HK-2 (cell line): ENCODE measurements around the gene SOX5.
"Not testable (repeated sequence)": the region's sequence is repeated elsewhere in the genome, so short reads cannot be mapped to it uniquely, and the experiment has no call there.

Experiments
- DNase-seq: peaks from one replicate; pipeline ENCODE4 v3.0.0-alpha.2; 2018; ENCODE audit not compliant: unreplicated experiment

Gene SOX5

DNA sequence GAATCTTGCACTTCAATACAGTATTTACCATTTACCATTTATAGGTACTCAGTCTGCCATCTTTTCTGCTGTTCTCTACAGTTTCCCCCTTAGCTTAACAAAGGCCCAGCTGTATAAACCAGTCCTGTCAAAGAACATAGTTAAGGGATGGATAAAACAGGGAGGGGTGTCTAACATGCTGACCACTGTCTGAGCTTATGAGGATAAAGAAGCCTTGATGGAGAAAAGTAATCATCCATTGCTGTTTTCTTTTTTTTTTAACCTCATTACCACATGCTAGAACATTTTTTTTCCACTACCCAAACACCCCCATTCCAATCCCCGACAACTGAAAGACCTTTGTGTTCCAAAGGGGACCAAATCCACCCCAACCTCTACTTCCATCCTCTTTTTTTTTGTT is 39.9 kb downstream of the SOX5 start:
- DNase-seq: no peak

GRCh38 chr12:23906329-23906728 is 43.1 kb downstream of the SOX5 start:
- DNase-seq: no peak

GRCh38 chr12:23899434-23899833 is 50.0 kb downstream of the SOX5 start:
- DNase-seq: no peak

DNA sequence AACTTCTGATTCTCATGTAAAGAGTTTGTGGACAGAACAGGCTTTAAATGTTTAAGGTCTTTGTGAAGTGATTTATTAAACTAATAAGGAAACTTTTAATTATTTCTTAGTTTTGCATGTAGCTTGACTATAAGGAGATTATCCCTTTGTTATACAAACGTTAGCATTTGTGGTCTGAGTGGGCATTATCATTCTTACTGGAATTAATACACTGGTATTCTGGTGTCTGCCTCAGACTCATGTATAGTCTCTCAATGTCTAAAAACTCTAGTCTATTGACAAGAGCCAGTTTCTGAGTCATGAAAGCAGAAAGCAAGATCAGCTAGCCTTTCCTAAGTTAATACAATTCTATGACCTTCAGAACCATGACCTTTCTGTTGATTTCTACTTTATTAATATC is 51.3 kb downstream of the SOX5 start:
- no peak for DNase-seq

GRCh38 chr12:23895792-23896218 is 53.7 kb downstream of the SOX5 start:
- DNase-seq: no peak

DNA sequence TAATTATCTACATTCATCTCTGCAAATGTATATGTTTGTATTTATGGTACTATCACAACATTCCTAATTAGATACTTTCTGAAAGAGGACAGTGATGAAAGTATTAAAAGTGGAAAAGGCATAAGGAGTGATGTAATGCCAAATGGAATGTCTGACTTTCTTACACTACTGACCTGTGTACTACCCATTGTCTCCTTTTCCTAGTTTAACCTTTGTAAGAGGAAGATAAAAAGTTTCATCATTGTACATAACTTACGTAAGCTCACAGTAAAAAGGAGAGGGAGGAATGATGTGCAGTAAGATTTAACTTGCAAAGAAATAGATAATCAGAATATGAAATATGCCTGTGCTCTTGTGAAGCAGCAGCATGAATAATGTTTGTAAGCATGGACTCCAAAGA is 55.9 kb downstream of the SOX5 start:
- DNase-seq: no peak

- no peak for DNase-seq
Measured at GRCh38 chr12:23891115-23891514, 58.4 kb downstream of the SOX5 start.

GRCh38 chr12:23889069-23889440 is 60.4 kb downstream of the SOX5 start:
- no peak for DNase-seq

GRCh38 chr12:23888396-23889068 is 60.9 kb downstream of the SOX5 start:
- DNase-seq: no peak

DNA sequence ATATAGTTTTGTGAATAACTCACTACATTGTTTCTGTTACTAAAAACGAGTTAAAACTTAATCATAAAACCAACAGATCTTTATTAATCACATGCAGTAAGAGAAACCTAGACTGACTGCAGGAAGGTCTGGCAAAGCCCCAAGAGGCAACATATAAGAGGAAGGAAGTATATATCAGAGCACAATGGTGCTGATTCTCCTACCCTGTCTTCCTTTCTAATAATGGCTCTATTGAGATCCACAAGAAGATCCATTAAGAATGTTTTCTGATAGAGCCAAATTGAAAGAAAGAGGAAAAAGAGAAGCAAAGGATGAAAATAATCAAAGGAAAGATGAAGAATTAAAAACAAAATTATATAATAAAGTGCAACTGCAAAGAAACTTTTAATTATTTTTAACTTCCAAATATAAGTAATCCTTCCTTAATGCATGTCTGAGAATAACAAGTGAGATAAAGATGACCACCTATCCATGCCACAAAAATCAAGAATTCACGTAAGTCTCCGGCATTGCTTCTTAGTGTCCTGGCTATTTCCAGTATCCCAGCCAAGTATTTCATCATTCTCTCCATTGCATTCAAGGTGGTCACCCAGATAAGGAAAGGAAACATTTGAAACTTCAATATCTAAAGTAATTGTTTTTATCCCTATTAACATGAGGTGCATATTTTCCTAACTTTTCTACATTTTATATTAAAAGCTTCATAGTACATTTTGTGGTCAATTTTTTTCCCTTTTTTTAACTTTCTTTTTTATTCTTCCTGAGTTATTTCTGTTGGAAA is 62.2 kb downstream of the SOX5 start:
- no peak for DNase-seq

DNA sequence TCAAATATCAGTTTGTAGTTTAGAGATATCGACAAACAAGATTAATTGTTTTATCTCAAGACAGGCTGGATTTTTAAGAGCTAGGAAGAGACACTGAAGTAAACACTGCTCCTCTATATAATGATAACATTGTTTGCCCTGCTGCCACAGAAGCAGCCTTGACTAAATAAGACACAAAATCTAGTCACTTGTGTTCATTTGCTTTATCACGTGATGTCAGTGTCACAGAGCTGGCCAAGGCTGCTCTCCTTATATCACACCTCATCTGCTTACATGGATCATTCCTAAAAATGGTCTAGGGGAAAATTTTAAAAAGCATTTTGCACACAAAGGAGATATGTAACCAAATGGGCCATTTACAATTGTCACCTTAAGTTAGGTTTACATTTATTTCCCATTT is 64.1 kb downstream of the SOX5 start:
- DNase-seq: no peak

GRCh38 chr12:23884909-23885308 is 64.6 kb downstream of the SOX5 start:
- DNase-seq: no peak

DNA sequence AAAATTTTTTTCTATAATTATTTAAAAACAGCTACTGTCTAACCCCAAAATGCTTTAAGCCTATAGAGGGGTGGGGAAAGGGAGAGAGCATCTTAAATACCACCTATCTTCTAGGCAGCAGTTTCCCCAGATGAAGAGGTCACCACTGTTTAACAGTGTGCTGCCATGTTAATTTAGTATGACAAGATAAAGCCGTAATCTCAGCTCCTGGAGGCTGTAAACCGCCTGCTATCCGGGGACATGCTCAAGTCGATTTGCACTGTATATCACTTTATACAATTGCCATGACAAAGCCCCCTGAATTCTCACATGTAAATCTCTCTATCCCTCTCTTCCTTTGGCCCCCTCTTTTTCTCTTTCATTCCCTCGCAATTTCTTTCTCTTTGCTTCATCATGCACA is 68.5 kb downstream of the SOX5 start:
- no peak for DNase-seq

DNA sequence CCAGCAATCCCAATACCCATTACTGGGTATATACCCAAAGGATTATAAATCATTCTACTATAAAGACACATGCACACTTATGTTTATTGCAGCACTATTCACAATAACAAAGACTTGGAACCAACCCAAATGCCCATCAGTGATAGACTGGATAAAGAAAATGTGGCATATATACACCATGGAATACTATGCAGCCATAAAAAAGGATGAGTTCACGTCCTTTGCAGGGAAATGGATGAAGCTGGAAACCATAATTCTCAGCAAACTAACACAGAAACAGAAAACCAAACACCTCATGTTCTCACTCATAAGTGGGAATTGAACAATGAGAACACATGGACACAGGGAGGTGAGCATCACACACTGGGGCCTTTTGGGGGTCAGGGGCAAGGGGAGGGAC is 72.9 kb downstream of the SOX5 start:
- not testable (repeated sequence) for DNase-seq

DNA sequence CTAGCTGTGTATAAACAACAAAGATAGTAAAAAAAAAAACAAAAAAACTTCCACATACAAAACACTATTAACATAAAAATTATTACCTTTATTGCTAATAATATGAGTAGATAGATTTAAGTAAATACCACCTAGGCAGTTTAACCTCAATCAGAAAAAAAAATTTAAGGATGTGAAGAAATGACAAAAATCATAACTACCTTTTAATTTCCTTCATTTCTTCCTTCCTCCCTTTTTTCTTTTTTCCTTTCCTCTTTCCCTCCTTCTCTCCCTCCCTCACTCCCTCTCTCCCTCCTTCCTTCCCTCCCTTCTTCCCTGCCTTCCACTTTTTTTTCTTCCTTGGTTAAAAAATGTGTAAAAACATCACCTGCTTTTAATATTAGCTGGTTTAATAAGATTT is 81.7 kb downstream of the SOX5 start:
- DNase-seq: no peak

GRCh38 chr12:23862701-23863100 is 86.8 kb downstream of the SOX5 start:
- DNase-seq: no peak

- no peak for DNase-seq
Measured at GRCh38 chr12:23860019-23860418, 89.5 kb downstream of the SOX5 start.

DNA sequence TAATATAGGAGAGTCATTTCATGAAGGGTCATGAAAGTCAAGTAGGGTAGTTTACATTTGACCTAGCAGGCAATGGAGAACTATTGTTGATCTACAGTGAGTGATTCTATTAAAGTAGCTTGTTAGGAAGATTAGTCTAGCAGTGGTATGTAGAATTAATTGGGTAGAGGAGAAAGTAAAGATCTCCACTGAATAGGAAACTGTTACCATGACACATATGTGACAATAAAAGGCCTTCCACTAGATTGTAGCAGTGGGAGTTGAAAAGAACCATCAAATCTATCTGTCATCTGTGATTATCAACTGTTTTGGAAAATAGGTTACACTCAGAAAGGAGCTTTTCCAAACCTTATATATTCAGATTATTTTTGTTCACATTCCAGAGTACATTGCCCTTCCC is 92.3 kb downstream of the SOX5 start:
- no peak for DNase-seq

- DNase-seq: no peak
Measured at GRCh38 chr12:23855813-23856212, 93.7 kb downstream of the SOX5 start.

DNA sequence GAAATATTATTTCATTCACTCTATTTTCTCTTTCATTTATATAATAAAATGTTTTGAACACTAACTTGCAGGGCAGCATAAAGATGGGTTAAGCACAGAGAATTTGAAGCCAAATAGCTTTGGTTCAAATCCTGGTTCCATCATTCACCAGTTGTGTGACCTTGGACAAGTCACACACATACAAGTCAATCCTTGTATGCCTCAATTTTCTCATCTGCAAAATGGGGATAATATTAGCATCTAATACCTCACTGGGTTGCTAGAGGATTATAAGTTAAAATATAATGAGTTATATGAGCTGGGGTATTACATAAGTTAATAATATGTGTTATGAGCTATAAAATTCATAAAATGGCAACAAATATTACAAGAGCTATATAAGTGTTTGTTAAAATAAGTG is 94.9 kb downstream of the SOX5 start:
- no peak for DNase-seq

DNA sequence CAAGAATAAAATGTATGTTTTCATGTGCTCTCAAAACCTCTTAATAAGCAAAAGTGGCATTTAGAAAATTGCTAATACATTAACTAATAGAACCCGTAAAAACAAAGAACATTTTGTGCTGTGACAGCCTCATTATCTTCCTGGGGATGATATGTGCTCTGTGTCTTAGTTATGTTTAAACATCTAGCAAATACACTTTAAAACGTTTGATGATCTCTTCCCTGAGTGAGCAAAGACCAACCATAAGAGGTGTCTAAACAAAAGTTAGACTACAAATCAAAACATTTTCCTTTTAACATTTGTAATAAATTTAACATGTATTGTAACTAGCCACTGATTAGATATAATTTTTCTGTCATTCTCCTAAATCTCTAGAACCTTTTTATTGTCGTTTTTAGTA is 95.8 kb downstream of the SOX5 start:
- no peak for DNase-seq

DNA sequence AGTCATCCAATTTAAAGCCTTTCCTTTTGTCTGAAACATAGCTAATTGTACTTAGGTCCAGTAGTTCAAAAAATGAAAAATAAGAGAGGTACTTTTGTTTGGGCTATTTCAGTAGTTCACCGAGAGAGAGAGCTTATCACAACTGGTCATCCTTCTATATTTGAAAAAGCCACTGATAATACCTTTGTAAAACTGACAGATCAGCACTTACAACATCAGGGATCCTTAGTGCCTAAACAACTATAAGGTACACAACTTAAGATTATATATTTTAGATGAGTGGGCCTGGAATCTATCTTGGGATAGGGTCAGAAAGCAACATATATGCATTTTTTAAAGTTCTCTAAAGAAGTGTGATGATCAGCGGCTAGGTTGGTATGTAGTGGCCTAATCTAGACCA is 97.9 kb downstream of the SOX5 start:
- no peak for DNase-seq

- DNase-seq: no peak
Measured at GRCh38 chr12:23847857-23848256, 101.6 kb downstream of the SOX5 start.

GRCh38 chr12:23843958-23844357 is 105.5 kb downstream of the SOX5 start:
- DNase-seq: no peak
